HL-60 (cell line): ENCODE measurements around the gene TAS2R60.

Experiments used
- POLR2AphosphoS5 ChIP-seq: IDR thresholded peaks from 2 replicates; pipeline ENCODE4 v1.6.1; 2012; ENCODE audit warnings: low read depth
- TF ChIP-seq, protein P1 (sequence below): IDR thresholded peaks from one replicate; pipeline ENCODE4 v1.5.1; 2011; ENCODE audit warnings: low read length, control low read depth, inconsistent platforms; ENCODE audit not compliant: insufficient read depth
- TF ChIP-seq, protein P2 (sequence below): IDR thresholded peaks from 2 replicates; pipeline ENCODE4 v1.6.1; 2012; ENCODE audit warnings: low read depth; ENCODE audit not compliant: insufficient replicate concordance

DNA sequence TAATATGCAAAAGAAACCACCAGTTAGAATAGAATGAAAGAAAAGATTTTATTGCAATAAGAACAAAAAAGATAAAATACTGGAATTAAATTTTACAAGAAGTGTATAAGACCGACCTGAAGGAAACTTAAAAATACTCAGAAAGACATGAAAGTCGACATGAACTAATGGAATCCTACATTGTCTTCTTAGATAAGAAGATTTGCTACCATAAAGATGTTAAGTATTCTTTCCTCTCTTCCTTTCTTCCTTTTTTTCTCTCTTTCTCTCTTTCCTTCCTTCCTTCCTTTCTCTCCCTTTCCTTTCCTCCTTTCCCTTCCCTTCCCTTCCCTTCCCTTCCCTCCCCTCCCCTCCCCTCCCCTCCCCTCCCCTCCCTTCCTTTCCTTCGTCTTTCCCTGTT is 6.5 kb downstream of the TAS2R60 start:
- TF ChIP-seq, protein P1, sequence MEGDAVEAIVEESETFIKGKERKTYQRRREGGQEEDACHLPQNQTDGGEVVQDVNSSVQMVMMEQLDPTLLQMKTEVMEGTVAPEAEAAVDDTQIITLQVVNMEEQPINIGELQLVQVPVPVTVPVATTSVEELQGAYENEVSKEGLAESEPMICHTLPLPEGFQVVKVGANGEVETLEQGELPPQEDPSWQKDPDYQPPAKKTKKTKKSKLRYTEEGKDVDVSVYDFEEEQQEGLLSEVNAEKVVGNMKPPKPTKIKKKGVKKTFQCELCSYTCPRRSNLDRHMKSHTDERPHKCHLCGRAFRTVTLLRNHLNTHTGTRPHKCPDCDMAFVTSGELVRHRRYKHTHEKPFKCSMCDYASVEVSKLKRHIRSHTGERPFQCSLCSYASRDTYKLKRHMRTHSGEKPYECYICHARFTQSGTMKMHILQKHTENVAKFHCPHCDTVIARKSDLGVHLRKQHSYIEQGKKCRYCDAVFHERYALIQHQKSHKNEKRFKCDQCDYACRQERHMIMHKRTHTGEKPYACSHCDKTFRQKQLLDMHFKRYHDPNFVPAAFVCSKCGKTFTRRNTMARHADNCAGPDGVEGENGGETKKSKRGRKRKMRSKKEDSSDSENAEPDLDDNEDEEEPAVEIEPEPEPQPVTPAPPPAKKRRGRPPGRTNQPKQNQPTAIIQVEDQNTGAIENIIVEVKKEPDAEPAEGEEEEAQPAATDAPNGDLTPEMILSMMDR = no peak
- no peak for TF ChIP-seq POLR2AphosphoS5
- TF ChIP-seq, protein P2, sequence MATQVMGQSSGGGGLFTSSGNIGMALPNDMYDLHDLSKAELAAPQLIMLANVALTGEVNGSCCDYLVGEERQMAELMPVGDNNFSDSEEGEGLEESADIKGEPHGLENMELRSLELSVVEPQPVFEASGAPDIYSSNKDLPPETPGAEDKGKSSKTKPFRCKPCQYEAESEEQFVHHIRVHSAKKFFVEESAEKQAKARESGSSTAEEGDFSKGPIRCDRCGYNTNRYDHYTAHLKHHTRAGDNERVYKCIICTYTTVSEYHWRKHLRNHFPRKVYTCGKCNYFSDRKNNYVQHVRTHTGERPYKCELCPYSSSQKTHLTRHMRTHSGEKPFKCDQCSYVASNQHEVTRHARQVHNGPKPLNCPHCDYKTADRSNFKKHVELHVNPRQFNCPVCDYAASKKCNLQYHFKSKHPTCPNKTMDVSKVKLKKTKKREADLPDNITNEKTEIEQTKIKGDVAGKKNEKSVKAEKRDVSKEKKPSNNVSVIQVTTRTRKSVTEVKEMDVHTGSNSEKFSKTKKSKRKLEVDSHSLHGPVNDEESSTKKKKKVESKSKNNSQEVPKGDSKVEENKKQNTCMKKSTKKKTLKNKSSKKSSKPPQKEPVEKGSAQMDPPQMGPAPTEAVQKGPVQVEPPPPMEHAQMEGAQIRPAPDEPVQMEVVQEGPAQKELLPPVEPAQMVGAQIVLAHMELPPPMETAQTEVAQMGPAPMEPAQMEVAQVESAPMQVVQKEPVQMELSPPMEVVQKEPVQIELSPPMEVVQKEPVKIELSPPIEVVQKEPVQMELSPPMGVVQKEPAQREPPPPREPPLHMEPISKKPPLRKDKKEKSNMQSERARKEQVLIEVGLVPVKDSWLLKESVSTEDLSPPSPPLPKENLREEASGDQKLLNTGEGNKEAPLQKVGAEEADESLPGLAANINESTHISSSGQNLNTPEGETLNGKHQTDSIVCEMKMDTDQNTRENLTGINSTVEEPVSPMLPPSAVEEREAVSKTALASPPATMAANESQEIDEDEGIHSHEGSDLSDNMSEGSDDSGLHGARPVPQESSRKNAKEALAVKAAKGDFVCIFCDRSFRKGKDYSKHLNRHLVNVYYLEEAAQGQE = no peak
